Measurements from ENCODE around the gene SLC35G2.

Gene SLC35G2

GRCh38 chr3:136811701-136812100 is 7.2 kb upstream of the SLC35G2 start:
- no peak for DNase-seq
- no peak for TF ChIP-seq POLR2A (IDR thresholded peaks at IDR 0.05; ENCODE audit: low read length)
- TF ChIP-seq GATA1 (IDR thresholded peaks at IDR 0.05; ENCODE audit: low read depth, low read length): no peak

DNA sequence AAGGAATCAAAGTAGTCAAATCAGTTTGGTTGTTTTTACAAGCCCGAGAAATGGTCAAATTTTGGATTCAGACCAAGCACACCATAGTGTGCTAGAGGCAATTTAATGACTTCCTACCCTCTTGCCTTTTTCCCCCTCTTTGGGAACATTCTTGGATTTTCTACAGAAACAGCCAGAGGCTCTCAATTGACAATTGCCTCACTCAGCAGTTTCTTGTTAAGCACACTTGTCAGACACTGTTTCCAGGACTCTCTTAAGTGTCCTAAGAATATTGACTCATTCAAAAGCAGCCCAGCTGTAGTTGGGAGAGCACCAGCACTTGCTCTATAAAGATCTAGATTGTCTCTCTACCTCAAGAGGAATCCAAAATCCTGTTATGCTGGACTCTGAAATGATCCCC is 1.5 kb upstream of the SLC35G2 start:
- no peak for DNase-seq
- TF ChIP-seq POLR2A (IDR thresholded peaks at IDR 0.05; ENCODE audit: low read length) (no peak), GATA1 (IDR thresholded peaks at IDR 0.05; ENCODE audit: low read depth, low read length) (no peak)

GRCh38 chr3:136818191-136818768 is 646 bp upstream of the SLC35G2 start:
- no peak for DNase-seq
- TF ChIP-seq POLR2A (IDR thresholded peaks at IDR 0.05; ENCODE audit: low read length) (no peak), GATA1 (IDR thresholded peaks at IDR 0.05; ENCODE audit: low read depth, low read length) (no peak)

DNA sequence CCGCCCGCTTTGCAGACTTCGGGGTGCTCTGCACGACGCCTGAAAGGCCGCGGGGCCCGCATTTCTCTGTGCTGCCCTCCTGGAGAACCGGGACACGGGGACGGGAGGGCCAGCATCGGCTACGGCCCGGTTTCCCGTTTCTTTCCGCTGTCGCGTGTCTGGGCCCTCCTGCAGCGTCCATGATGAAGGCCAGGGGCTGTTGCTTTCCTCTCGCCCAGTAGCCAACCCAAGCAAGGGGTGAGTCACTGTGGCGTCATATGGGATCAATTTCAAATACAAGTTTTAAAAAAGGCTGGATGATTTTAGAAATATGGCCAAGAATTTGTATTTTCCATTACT is 435 bp downstream of the SLC35G2 start:
- TF ChIP-seq POLR2A (IDR thresholded peaks at IDR 0.05; ENCODE audit: low read length) (no peak), GATA1 (IDR thresholded peaks at IDR 0.05; ENCODE audit: low read depth, low read length) (no peak)
- DNase-seq: peak in 1 of 2 experiments; percentile 20

DNA sequence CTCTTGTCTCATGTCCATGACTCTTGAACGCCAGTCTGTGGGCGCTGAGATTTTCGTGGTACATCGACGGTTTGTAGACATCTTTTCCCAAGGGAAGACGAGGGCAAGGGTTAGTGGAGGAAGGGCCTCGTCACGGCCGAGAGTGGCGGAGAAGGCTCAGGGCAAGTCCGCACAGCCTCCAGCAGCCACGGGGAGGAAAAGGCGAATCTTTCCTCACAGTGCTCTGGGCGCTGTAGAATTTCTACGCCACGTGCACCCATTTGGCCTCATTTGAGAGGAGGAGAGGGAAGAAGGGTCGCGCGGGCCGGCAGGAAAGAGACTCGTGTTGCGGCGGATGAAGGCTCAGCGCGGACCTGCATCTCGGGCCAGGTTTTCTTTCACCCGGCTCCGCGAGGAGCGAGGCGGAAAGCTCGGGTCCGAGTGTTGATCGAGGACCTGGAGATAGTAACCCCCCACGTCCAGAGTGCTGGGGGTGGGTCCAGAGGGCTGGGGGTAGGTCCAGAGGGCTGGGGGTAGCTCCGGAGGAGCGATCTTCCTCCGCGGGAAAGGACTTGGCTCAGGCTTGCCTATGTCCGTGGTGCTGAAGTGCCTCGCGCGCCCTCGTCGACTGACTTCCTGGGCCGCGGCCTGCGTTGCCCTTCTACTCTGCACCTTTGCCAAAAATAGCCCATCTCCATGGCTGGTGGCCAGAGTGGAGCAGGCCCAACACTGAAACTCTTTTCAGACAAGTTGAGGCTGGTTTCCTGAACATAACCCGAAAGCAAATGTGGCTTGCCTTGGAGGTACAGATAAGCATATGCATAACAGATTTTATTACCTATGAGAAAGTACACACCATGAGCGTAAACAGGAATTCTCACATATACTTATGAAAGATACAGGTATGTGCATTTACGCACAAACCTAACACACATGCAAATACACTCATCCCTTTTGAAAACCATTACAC is 1.1 kb downstream of the SLC35G2 start:
- DNase-seq: peak; percentile 30 to 45
- no peak for TF ChIP-seq GATA1 (IDR thresholded peaks at IDR 0.05; ENCODE audit: low read depth, low read length)
- no peak for TF ChIP-seq POLR2A (IDR thresholded peaks at IDR 0.05; ENCODE audit: low read length)

DNA sequence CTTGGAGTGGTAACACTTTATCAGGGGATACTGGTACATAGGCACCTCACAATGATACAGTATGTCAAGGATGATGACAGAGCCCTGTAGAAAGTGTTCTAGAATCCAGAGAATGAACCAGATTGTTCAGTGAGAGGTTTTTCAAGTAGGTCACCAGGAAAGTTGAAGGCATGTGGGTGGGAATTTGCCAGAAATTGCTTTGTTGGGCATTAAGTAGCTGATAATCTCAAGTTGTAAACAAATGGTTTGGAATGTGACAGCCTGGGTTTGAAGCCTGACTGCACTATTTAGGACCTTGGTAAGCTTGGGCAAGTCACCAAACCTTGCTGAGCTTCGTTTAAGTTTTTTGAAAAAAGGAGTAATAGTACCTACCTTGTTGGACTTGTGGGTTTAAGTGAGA is 12.5 kb downstream of the SLC35G2 start:
- no peak for TF ChIP-seq POLR2A (IDR thresholded peaks at IDR 0.05; ENCODE audit: low read length)
- TF ChIP-seq GATA1 (IDR thresholded peaks at IDR 0.05; ENCODE audit: low read depth, low read length): no peak
- no peak for DNase-seq

GRCh38 chr3:136835089-136835812 is 16.3 kb downstream of the SLC35G2 start:
- no peak for DNase-seq
- no peak for TF ChIP-seq POLR2A (IDR thresholded peaks at IDR 0.05; ENCODE audit: low read length)
- no peak for TF ChIP-seq GATA1 (IDR thresholded peaks at IDR 0.05; ENCODE audit: low read depth, low read length)

DNA sequence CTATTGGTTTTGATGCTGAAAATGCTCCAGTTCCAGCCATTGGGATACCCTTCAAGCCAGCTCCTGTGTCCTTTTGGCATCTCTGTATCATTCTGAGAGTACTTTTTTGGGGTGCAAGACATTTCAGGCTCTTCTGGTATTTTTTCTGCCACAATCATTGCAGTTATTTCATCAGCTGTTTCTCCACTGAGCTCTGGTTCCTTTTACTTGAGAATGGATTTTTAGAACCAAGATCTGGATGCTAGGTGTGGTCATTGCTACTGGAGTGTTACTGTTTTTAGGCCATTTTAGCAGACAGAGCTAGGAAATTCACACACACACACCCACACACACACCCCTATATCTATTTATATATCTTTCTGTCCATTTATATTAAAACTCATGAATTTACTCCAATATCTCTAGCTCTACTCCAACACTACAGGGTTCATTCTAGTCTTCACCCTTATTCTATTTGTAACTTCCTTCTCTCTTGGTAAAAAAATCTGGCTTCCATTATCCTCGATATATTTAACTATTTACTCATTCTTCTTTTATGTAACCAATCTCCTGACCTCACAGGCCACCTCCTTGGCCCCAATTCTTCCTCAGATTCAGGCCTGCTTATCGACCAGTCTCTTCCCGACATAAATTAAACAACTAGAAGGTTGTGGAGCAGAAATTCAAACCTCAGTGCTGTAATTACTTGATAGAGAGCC is 17.0 kb downstream of the SLC35G2 start:
- no peak for DNase-seq
- TF ChIP-seq GATA1 (IDR thresholded peaks at IDR 0.05; ENCODE audit: low read depth, low read length) (no peak), POLR2A (IDR thresholded peaks at IDR 0.05; ENCODE audit: low read length) (no peak)

DNA sequence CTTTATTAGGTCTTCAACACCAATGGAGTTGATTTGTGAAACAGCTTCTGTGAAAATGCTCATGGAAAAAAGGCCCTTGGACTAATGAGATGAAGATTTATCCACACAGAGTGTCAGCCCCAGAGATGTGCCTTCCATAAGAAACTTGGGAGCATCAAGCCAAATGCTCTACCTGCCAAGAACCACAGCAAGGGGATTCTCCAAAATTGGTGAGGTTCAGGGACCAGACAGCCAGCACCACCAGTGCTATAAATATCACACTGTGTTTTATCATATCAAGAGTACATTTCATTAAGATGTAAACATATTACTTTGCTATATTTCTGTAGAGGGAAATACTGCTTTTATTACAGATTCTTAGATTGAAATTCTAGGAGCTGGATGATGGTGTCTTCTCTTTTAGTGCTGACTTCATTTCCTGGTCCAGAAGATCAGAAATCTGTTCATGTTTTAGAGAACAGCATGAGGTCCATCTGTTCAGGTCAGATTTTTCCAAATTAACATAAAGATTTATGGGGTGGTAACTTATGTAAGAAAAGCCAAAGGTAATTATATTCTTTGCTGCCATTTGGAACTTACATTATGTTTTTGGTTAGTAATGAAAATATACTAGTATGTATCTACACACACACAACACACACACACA is 17.7 kb downstream of the SLC35G2 start:
- no peak for DNase-seq
- TF ChIP-seq GATA1 (IDR thresholded peaks at IDR 0.05; ENCODE audit: low read depth, low read length) (no peak), POLR2A (IDR thresholded peaks at IDR 0.05; ENCODE audit: low read length) (no peak)

DNA sequence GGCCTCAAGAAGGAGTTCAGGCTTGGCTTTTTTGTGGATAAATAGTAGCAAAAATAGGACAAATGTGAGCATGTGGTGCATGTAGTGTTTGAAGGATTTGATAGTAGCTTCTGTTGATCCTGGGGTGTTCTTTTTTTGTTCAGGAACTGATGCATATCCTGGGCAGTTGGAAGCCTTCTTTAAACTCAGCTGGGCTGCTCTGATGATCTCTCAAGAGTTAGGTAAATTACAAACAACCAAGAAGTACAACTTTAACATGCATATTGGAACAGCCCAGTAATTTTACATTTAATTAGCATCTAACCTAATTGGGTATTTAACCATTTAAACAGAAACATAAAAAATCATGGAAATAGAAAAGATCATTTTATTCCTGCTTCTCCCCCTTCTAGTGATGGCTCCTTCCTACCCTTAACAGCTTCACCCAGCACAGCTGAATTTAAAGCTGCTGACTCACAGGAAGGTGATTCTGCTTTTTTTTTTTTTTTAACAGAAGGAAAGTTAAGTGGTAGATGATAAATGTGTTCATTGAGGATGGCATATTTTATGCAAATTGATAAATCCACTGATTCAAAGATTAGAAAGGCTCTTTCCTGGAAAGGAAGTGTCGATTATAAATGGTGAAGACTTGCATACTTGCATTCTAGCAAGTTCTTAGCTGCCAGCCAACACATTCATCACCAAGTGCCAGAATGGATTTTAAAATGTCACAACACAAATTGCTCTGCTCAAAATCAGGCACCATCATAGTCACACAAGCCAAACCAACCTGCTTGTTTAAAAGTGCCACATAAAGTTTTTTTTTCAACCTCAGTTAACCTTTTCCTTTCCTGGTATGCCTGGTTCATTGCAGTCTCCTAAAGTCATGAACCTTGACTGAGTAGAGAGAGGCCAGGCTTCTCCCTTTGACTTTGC is 20.0 kb downstream of the SLC35G2 start:
- TF ChIP-seq POLR2A (IDR thresholded peaks at IDR 0.05; ENCODE audit: low read length) (no peak), GATA1 (IDR thresholded peaks at IDR 0.05; ENCODE audit: low read depth, low read length) (no peak)
- DNase-seq: peak; percentile 30 to 49

DNA sequence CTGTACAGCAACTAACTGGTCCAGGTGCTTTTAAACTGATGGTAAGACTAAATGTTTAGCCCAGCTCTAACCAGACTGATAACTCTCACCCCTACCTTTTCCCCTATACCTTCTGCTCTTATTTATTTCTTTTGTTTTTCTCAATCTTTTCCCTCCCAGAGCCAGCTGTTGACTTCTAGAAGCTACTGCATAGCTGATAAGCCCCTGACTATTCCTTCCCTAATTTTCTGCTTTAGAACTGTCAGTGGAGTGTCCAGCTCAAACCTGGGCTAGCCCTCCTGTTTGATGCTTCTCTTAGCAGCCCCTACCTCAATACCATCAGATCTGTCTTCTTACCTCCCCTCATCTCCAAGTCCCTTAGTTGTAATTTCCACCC is 20.6 kb downstream of the SLC35G2 start:
- TF ChIP-seq GATA1 (IDR thresholded peaks at IDR 0.05; ENCODE audit: low read depth, low read length) (no peak), POLR2A (IDR thresholded peaks at IDR 0.05; ENCODE audit: low read length) (no peak)
- DNase-seq: no peak

- peak; percentile 9 to 47 for DNase-seq
- TF ChIP-seq POLR2A (IDR thresholded peaks at IDR 0.05; ENCODE audit: low read length) (no peak), GATA1 (IDR thresholded peaks at IDR 0.05; ENCODE audit: low read depth, low read length) (no peak)
These were observed 21.3 kb downstream of the SLC35G2 start for GRCh38 chr3:136840252-136840651.
